ENCODE data around the gene SLC16A13.

DNA sequence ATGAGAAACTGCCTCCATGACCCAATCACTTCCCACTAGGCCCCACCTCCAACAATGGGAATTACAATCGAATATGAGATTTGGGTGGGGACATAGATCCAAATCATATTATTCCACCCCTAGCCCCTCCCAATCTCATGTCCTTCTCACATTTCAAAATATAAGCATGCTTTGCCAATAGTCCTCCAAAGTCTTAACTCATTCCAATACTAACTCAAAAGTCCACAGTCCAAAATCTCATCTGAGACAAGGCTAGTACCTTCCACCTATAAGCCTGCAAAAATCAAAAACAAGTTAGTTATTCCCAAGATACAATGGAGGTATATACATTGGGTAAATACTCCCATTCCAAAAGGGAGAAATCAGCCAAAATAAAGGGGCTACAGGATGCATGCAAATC lies 31.4 kb downstream of the SLC16A13 start:
- TF ChIP-seq SP1 (IDR thresholded peaks at IDR 0.05) (no peak), SUZ12 (IDR thresholded peaks at IDR 0.05) (no peak), FOXK2 (IDR thresholded peaks at IDR 0.05) (no peak), ELF4 (IDR thresholded peaks at IDR 0.05) (no peak), NFRKB (IDR thresholded peaks at IDR 0.05) (no peak), FOXM1 (IDR thresholded peaks at IDR 0.05; ENCODE audit: borderline replicate concordance) (no peak), CTBP1 (IDR thresholded peaks at IDR 0.05; ENCODE audit: borderline replicate concordance) (no peak), L3MBTL2 (conservative IDR thresholded peaks at IDR 0.05) (no peak), FOXA1 (IDR thresholded peaks at IDR 0.05) (no peak), TARDBP (IDR thresholded peaks at IDR 0.05) (no peak), BHLHE40 (IDR thresholded peaks at IDR 0.05; ENCODE audit: borderline replicate concordance) (no peak), HDGF (IDR thresholded peaks at IDR 0.05; ENCODE audit: borderline replicate concordance) (no peak), ARNT (IDR thresholded peaks at IDR 0.05) (no peak)
- TF ChIP-seq, protein P1, sequence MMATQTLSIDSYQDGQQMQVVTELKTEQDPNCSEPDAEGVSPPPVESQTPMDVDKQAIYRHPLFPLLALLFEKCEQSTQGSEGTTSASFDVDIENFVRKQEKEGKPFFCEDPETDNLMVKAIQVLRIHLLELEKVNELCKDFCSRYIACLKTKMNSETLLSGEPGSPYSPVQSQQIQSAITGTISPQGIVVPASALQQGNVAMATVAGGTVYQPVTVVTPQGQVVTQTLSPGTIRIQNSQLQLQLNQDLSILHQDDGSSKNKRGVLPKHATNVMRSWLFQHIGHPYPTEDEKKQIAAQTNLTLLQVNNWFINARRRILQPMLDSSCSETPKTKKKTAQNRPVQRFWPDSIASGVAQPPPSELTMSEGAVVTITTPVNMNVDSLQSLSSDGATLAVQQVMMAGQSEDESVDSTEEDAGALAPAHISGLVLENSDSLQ (IDR thresholded peaks at IDR 0.05) = no peak
